Smooth muscle cell (in vitro differentiated cells): ENCODE results near the gene LIPN. TPM values are rescaled to one million over a fixed set of nuclear protein-coding genes. Genes with fewer than 3 reads are reported as not detected.

Source experiments
- DNase-seq: peaks from one replicate; lab custom pipeline; 2025; ENCODE audit not compliant: unreplicated experiment; lab: John Stamatoyannopoulos, UW
- H2AFZ ChIP-seq: fragments of 200-600 bp; sonication (generic); 2 replicates; pipeline ENCODE4 v1.6.0; 2016; ENCODE audit warnings: antibody characterized with exemption, low read depth, mild to moderate bottlenecking
- H3F3A ChIP-seq: fragments of 200-600 bp; sonication (generic); 2 replicates; pipeline ENCODE4 v1.6.0; 2017; ENCODE audit warnings: antibody characterized with exemption, low read depth
- H3K27ac ChIP-seq: fragments of 200-600 bp; sonication (generic); 2 replicates; pipeline ENCODE4 v1.5.1; 2016; ENCODE audit warnings: low read depth, mild to moderate bottlenecking
- H3K27me3 ChIP-seq: fragments of 200-600 bp; sonication (generic); 2 replicates; pipeline ENCODE4 v1.6.1; 2016; ENCODE audit warnings: low read depth, mild to moderate bottlenecking
- H3K36me3 ChIP-seq: fragments of 200-600 bp; sonication (generic); 2 replicates; pipeline ENCODE4 v1.5.1; 2016; ENCODE audit warnings: low read depth
- H3K4me1 ChIP-seq: fragments of 200-600 bp; sonication (generic); 2 replicates; pipeline ENCODE4 v1.5.1; 2016; ENCODE audit warnings: low read depth
- H3K4me2 ChIP-seq: fragments of 200-600 bp; sonication (generic); 2 replicates; pipeline ENCODE4 v1.6.0; 2016; ENCODE audit warnings: mild to moderate bottlenecking
- H3K4me3 ChIP-seq: fragments of 200-600 bp; sonication (generic); 2 replicates; pipeline ENCODE4 v1.5.1; 2016; ENCODE audit warnings: mild to moderate bottlenecking
- H3K79me2 ChIP-seq: fragments of 200-600 bp; sonication (generic); 2 replicates; pipeline ENCODE4 v1.6.0; 2016; ENCODE audit warnings: low read depth, mild to moderate bottlenecking
- H3K9ac ChIP-seq: fragments of 200-600 bp; sonication (generic); 2 replicates; pipeline ENCODE4 v1.6.0; 2016; ENCODE audit warnings: low read depth
- H3K9me3 ChIP-seq: fragments of 200-600 bp; sonication (generic); replicated peaks from 2 replicates; pipeline ENCODE4 v1.5.1; 2016; ENCODE audit warnings: low read depth
- H4K20me1 ChIP-seq: fragments of 200-600 bp; sonication (generic); 2 replicates; pipeline ENCODE4 v1.6.0; 2016; ENCODE audit warnings: low read depth
- WGBS: methylation state at CpG from one replicate; pipeline ENCODE4 v1.1.7; 2016; ENCODE audit warnings: low lambda C conversion rate; 5-methylcytosine and 5-hydroxymethylcytosine counted together
- polyA plus RNA-seq: library from polyadenylated mRNA; unstranded; fragments of >200 nt; fragmentation: Nextera tagmentation; extraction: Ambion mirVana; gene quantifications from 2 replicates; pipeline ENCODE4 v1.2.1, GENCODE V29; 2016
- total RNA-seq: library from RNA; depleted of rRNA; stranded (reverse); fragments of >200 nt; gene quantifications from 2 replicates; pipeline ENCODE4 v1.2.3, GENCODE V29; 2014
- TF ChIP-seq, protein P1 (sequence below): fragments of 200-600 bp; sonication (generic); IDR thresholded peaks from 2 replicates; pipeline ENCODE4 v1.5.1; 2017; ENCODE audit warnings: borderline replicate concordance, mild to moderate bottlenecking, antibody characterized with exemption; ENCODE audit not compliant: insufficient read depth, poor library complexity, severe bottlenecking

The LIPN gene
- total and polyA plus RNA-seq, 2 experiments from 2014 or later = 0.40 TPM; not detected in 1

DNA sequence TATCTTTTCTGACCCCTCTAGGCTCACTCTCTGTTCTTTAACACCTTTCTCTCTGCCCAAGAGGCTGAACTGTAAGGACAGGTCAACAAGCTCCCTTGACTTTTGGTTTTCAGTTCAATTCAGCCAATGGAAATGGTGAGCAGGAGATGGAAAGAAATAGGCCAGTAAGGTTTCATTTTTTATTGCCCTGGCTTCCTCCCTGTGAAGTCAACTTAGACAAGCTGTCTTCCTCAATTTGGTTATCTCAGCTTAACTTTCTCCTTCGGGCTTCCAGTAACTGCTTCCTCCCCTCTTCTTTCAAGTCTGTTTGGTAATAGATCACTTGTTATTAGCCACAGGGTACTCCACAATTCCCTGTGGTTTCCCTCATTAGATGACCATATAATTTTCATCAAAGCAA lies 34.0 kb upstream of the LIPN start:
- Histone ChIP-seq H3K27ac (no peak overlapping the region), H3K4me1 (no peaks in the 10 kb centered on the region), H3F3A (no peaks in the 10 kb centered on the region), H3K4me2 (no peak overlapping the region), H3K4me3 (no peak overlapping the region), H4K20me1 (no peaks in the 10 kb centered on the region), H2AFZ (no peak overlapping the region), H3K9me3 (no peaks in the 10 kb centered on the region), H3K9ac (no peak overlapping the region), H3K36me3 (no peaks in the 10 kb centered on the region), H3K27me3 (peaks cover 50% of the 10 kb centered on the region), H3K79me2 (no peaks in the 10 kb centered on the region)
- no peak for DNase-seq
- TF ChIP-seq, protein P1, sequence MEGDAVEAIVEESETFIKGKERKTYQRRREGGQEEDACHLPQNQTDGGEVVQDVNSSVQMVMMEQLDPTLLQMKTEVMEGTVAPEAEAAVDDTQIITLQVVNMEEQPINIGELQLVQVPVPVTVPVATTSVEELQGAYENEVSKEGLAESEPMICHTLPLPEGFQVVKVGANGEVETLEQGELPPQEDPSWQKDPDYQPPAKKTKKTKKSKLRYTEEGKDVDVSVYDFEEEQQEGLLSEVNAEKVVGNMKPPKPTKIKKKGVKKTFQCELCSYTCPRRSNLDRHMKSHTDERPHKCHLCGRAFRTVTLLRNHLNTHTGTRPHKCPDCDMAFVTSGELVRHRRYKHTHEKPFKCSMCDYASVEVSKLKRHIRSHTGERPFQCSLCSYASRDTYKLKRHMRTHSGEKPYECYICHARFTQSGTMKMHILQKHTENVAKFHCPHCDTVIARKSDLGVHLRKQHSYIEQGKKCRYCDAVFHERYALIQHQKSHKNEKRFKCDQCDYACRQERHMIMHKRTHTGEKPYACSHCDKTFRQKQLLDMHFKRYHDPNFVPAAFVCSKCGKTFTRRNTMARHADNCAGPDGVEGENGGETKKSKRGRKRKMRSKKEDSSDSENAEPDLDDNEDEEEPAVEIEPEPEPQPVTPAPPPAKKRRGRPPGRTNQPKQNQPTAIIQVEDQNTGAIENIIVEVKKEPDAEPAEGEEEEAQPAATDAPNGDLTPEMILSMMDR = no peak
- WGBS = 24% methylated on average over 1 of the region's 1 CpG

DNA sequence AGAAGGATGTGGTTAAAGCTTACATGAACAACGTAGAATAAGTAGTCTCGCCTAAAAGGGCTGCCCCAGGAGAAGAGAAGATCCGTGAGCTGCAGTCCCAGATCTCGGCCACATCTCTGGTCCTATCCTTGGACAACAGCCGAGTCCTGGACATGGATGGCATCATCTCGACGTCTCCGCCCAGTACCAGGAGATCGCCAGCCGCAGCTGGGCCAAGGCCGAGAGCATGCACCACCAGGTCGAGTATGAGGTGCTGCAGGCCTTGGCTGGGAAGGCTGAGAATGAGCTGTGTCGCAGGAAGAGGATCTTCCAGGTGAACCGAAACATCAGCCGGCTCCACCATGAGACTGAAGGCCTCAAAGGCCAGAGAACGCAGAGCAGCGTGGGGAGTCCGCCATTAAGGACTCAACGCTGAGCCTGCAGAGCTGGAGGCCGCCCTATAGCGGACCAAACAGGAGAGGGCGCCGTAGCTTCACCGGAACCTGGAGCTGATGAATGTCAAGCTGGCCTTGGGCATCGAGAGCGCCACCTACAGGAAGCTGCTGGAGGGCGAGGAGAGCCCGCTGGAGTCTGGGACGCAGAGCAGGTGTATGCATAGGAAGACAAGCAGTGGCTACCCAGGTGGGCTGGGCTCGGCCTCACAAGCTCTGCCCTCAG lies 31.6 kb upstream of the LIPN start:
- H3K4me2 ChIP-seq = no peak overlapping the region
- H2AFZ ChIP-seq = no peak overlapping the region
- TF ChIP-seq, protein P1 = peak; percentile 28
- no peaks in the 10 kb centered on the region for H3K79me2 ChIP-seq
- H3K4me3 ChIP-seq = no peak overlapping the region
- no peaks in the 10 kb centered on the region for H3K9me3 ChIP-seq
- H4K20me1 ChIP-seq = no peaks in the 10 kb centered on the region
- no peaks in the 10 kb centered on the region for H3F3A ChIP-seq
- DNase-seq = no peak
- no peaks in the 10 kb centered on the region for H3K4me1 ChIP-seq
- 64% methylated on average over 30 of the region's 30 CpGs for WGBS
- H3K36me3 ChIP-seq = no peaks in the 10 kb centered on the region
- no peak overlapping the region for H3K27ac ChIP-seq
- H3K27me3 ChIP-seq = peaks cover 43% of the 10 kb centered on the region
- no peak overlapping the region for H3K9ac ChIP-seq

DNA sequence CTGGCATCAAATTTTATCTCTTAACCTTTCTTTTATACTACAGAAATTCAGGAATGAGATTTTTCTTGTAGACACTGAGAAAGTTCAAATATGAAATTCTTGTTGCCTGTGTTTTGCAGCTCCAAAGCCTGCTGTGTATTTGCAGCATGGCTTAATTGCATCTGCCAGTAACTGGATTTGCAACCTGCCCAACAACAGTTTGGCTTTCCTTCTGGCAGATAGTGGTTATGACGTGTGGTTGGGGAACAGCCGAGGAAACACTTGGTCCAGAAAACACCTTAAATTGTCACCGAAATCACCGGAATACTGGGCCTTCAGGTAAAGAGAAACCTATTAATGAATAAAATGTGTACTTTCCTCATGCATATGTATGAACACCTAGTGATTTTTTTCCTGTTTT lies 29.0 kb upstream of the LIPN start:
- TF ChIP-seq, protein P1 = no peak
- H3K9ac ChIP-seq = no peak overlapping the region
- WGBS = 86% methylated on average over 4 of the region's 4 CpGs
- DNase-seq = no peak
- H3K27ac ChIP-seq = no peak overlapping the region
- H3K36me3 ChIP-seq = no peaks in the 10 kb centered on the region
- no peaks in the 10 kb centered on the region for H3K4me1 ChIP-seq
- H3K27me3 ChIP-seq = peaks cover 28% of the 10 kb centered on the region
- no peak overlapping the region for H3K4me2 ChIP-seq
- H4K20me1 ChIP-seq = no peaks in the 10 kb centered on the region
- H3K4me3 ChIP-seq = no peak overlapping the region
- no peak overlapping the region for H2AFZ ChIP-seq
- H3K79me2 ChIP-seq = no peaks in the 10 kb centered on the region
- no peaks in the 10 kb centered on the region for H3K9me3 ChIP-seq
- H3F3A ChIP-seq = no peaks in the 10 kb centered on the region

DNA sequence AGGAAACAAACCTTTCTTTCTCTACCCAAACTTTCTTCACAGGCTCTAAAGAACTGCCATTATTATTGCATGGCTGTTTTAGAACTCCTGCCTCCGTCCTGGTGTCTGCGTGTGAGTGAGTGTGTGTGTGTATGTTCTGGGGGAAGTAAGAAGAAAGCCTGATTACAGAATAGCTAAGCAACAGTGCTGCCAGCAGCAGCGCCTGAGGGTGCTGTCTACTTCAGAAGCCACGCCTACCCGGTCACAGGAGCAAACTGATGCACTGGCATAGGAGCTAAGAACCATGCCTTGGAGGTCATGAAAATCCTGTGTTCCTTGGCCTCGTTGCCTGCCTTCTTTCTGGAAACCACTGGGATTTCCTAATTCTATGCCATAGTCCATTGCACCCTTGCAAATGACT lies 28.5 kb upstream of the LIPN start:
- Histone ChIP-seq H4K20me1 (no peaks in the 10 kb centered on the region), H2AFZ (no peak overlapping the region), H3K27me3 (peaks cover 24% of the 10 kb centered on the region), H3K4me2 (no peak overlapping the region), H3K9me3 (no peaks in the 10 kb centered on the region), H3K4me3 (no peak overlapping the region), H3K4me1 (no peaks in the 10 kb centered on the region), H3K36me3 (no peaks in the 10 kb centered on the region), H3K27ac (no peak overlapping the region), H3K9ac (no peak overlapping the region), H3F3A (no peaks in the 10 kb centered on the region), H3K79me2 (no peaks in the 10 kb centered on the region)
- TF ChIP-seq, protein P1 = no peak
- no peak for DNase-seq
- WGBS = 67% methylated on average over 6 of the region's 6 CpGs
